HepG2 (cell line): ENCODE data around the gene CTRL. TPM values are rescaled to one million over a fixed set of nuclear protein-coding genes. Genes with fewer than 3 reads are reported as not detected.

Experiments
- SMC3 ChIP-seq: IDR thresholded peaks from 2 replicates; pipeline ENCODE4 v1.6.1; 2011; ENCODE audit warnings: low read length, improper control_type of control experiment
- SP1 ChIP-seq, 2 experiments: fragments of 450-650 bp in 1 of 2; sonication (generic) in 1 of 2; formaldehyde crosslinking in 1 of 2; IDR thresholded peaks; 2 replicates each; pipeline versions ENCODE4 v1.4.0 to v1.6.1; 2016 to 2020; ENCODE audit warnings: missing genetic modification reagents in 1 of 2
- SYNCRIP ChIP-seq: fragments of 200-400 bp; formaldehyde crosslinking; IDR thresholded peaks from 2 replicates; pipeline ENCODE4 v1.6.1; 2018; ENCODE audit warnings: mild to moderate bottlenecking, low read depth, low read length; ENCODE audit not compliant: insufficient read depth
- ZC3H4 ChIP-seq: sonication (generic); formaldehyde crosslinking; IDR thresholded peaks from 2 replicates; pipeline ENCODE4 v1.4.0; 2020; ENCODE audit warnings: missing genetic modification reagents, borderline replicate concordance
- ZNF274 ChIP-seq: sonication (generic); formaldehyde crosslinking; IDR thresholded peaks from 2 replicates; pipeline ENCODE4 v1.5.1; 2020; ENCODE audit warnings: mild to moderate bottlenecking, missing genetic modification reagents
- ZNF547 ChIP-seq: sonication (generic); formaldehyde crosslinking; IDR thresholded peaks from 2 replicates; pipeline ENCODE4 v1.5.1; 2020; ENCODE audit warnings: mild to moderate bottlenecking, missing genetic modification reagents
- ZNF768 ChIP-seq: sonication (generic); formaldehyde crosslinking; IDR thresholded peaks from 2 replicates; pipeline ENCODE4 v1.4.0; 2020; ENCODE audit warnings: missing genetic modification reagents
- polyA plus RNA-seq, 8 experiments: library from polyadenylated mRNA; depleted of rRNA in 3 of 8; stranded (reverse) in 7 of 8; unstranded in 1 of 8; fragments of >200 nt; fragmentation: Illumina TruSeq in 4 of 8; extraction: Trizol in 4 of 8; gene quantifications; 2 replicates each; pipeline versions ENCODE4 v1.2.1 to v1.2.3, GENCODE V29; 2011 to 2016; ENCODE audit warnings: low read depth in 4 of 8, missing spikeins in 1 of 8, mixed read lengths in 1 of 8; ENCODE audit not compliant: insufficient read depth in 1 of 8
- total RNA-seq, 5 experiments: library from RNA; depleted of rRNA; stranded (reverse); fragments of >200 nt; fragmentation: Illumina TruSeq; extraction: Trizol; gene quantifications; 2 replicates each; pipeline ENCODE4 v1.2.3, GENCODE V29; 2016; ENCODE audit warnings: low read depth in 1 of 5
- TF ChIP-seq, protein P1 (sequence below): sonication (generic); formaldehyde crosslinking; IDR thresholded peaks from 2 replicates; pipeline ENCODE4 v1.9.0; 2021; ENCODE audit warnings: missing genetic modification reagents, borderline replicate concordance
- TF ChIP-seq, protein P2 (sequence below): sonication (generic); formaldehyde crosslinking; IDR thresholded peaks from 2 replicates; pipeline ENCODE4 v1.4.0; 2020; ENCODE audit warnings: missing genetic modification reagents, borderline replicate concordance
- TF ChIP-seq, protein P3 (sequence below): sonication (generic); formaldehyde crosslinking; IDR thresholded peaks from 2 replicates; pipeline ENCODE4 v1.4.0; 2020; ENCODE audit warnings: missing genetic modification reagents, borderline replicate concordance
- TF ChIP-seq, protein P4 (sequence below): IDR thresholded peaks from 2 replicates; pipeline ENCODE4 v1.6.1; 2016; ENCODE audit warnings: low read depth, borderline replicate concordance
- TF ChIP-seq, protein P5 (sequence below): sonication (generic); formaldehyde crosslinking; IDR thresholded peaks from 2 replicates; pipeline ENCODE4 v1.8.1; 2022; ENCODE audit warnings: low read depth, mild to moderate bottlenecking, missing genetic modification reagents

Gene CTRL
- total and polyA plus RNA-seq, 2 of the 13 experiments (the other 11 are each of a cell fraction or from before 2014, with no cell fraction given), result 1.9 to 2.7 TPM

DNA sequence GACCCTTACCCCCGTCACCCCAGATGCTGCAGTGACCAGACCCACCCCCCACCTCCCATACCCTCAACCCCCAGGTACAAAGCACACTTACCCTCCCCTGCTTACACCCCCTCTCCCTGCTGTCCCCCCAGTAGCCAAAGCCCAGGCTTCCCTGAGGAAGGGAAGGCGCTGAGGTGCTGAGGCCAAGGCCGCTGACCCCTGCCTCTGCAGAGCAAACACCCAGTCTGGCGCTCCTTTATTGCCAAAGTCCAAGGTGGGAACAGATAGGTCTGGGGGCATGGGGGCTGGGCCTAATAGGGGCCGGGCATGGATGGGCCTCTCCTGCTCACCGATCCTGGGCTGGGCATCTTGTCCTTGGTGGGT, 11.6 kb upstream of the CTRL start (continued):
- TF ChIP-seq, protein P1, sequence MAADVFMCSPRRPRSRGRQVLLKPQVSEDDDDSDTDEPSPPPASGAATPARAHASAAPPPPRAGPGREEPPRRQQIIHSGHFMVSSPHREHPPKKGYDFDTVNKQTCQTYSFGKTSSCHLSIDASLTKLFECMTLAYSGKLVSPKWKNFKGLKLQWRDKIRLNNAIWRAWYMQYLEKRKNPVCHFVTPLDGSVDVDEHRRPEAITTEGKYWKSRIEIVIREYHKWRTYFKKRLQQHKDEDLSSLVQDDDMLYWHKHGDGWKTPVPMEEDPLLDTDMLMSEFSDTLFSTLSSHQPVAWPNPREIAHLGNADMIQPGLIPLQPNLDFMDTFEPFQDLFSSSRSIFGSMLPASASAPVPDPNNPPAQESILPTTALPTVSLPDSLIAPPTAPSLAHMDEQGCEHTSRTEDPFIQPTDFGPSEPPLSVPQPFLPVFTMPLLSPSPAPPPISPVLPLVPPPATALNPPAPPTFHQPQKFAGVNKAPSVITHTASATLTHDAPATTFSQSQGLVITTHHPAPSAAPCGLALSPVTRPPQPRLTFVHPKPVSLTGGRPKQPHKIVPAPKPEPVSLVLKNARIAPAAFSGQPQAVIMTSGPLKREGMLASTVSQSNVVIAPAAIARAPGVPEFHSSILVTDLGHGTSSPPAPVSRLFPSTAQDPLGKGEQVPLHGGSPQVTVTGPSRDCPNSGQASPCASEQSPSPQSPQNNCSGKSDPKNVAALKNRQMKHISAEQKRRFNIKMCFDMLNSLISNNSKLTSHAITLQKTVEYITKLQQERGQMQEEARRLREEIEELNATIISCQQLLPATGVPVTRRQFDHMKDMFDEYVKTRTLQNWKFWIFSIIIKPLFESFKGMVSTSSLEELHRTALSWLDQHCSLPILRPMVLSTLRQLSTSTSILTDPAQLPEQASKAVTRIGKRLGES (CRISPR knock-in tag), result no peak
- TF ChIP-seq, protein P2, sequence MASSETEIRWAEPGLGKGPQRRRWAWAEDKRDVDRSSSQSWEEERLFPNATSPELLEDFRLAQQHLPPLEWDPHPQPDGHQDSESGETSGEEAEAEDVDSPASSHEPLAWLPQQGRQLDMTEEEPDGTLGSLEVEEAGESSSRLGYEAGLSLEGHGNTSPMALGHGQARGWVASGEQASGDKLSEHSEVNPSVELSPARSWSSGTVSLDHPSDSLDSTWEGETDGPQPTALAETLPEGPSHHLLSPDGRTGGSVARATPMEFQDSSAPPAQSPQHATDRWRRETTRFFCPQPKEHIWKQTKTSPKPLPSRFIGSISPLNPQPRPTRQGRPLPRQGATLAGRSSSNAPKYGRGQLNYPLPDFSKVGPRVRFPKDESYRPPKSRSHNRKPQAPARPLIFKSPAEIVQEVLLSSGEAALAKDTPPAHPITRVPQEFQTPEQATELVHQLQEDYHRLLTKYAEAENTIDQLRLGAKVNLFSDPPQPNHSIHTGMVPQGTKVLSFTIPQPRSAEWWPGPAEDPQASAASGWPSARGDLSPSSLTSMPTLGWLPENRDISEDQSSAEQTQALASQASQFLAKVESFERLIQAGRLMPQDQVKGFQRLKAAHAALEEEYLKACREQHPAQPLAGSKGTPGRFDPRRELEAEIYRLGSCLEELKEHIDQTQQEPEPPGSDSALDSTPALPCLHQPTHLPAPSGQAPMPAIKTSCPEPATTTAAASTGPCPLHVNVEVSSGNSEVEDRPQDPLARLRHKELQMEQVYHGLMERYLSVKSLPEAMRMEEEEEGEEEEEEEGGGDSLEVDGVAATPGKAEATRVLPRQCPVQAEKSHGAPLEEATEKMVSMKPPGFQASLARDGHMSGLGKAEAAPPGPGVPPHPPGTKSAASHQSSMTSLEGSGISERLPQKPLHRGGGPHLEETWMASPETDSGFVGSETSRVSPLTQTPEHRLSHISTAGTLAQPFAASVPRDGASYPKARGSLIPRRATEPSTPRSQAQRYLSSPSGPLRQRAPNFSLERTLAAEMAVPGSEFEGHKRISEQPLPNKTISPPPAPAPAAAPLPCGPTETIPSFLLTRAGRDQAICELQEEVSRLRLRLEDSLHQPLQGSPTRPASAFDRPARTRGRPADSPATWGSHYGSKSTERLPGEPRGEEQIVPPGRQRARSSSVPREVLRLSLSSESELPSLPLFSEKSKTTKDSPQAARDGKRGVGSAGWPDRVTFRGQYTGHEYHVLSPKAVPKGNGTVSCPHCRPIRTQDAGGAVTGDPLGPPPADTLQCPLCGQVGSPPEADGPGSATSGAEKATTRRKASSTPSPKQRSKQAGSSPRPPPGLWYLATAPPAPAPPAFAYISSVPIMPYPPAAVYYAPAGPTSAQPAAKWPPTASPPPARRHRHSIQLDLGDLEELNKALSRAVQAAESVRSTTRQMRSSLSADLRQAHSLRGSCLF (CRISPR knock-in tag), result no peak
- TF ChIP-seq SMC3, result 0 out of 2 replicates have a peak, but pooled peaks have one; percentile 0
- no peak for TF ChIP-seq ZNF274 (CRISPR knock-in tag)
- TF ChIP-seq, protein P3, sequence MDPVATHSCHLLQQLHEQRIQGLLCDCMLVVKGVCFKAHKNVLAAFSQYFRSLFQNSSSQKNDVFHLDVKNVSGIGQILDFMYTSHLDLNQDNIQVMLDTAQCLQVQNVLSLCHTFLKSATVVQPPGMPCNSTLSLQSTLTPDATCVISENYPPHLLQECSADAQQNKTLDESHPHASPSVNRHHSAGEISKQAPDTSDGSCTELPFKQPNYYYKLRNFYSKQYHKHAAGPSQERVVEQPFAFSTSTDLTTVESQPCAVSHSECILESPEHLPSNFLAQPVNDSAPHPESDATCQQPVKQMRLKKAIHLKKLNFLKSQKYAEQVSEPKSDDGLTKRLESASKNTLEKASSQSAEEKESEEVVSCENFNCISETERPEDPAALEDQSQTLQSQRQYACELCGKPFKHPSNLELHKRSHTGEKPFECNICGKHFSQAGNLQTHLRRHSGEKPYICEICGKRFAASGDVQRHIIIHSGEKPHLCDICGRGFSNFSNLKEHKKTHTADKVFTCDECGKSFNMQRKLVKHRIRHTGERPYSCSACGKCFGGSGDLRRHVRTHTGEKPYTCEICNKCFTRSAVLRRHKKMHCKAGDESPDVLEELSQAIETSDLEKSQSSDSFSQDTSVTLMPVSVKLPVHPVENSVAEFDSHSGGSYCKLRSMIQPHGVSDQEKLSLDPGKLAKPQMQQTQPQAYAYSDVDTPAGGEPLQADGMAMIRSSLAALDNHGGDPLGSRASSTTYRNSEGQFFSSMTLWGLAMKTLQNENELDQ, result no peak
- TF ChIP-seq ZNF547, result no peak
- TF ChIP-seq SP1 (IDR thresholded peaks at IDR 0.05), result no peak
- TF ChIP-seq SP1 (CRISPR knock-in tag; IDR thresholded peaks at IDR 0.05), result no peak; the same call in 1 of the 2 replicates
- TF ChIP-seq, protein P4, sequence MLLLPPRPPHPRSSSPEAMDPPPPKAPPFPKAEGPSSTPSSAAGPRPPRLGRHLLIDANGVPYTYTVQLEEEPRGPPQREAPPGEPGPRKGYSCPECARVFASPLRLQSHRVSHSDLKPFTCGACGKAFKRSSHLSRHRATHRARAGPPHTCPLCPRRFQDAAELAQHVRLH (CRISPR knock-in tag), result no peak
- no peak for TF ChIP-seq ZC3H4 (CRISPR knock-in tag)
- TF ChIP-seq, protein P5, sequence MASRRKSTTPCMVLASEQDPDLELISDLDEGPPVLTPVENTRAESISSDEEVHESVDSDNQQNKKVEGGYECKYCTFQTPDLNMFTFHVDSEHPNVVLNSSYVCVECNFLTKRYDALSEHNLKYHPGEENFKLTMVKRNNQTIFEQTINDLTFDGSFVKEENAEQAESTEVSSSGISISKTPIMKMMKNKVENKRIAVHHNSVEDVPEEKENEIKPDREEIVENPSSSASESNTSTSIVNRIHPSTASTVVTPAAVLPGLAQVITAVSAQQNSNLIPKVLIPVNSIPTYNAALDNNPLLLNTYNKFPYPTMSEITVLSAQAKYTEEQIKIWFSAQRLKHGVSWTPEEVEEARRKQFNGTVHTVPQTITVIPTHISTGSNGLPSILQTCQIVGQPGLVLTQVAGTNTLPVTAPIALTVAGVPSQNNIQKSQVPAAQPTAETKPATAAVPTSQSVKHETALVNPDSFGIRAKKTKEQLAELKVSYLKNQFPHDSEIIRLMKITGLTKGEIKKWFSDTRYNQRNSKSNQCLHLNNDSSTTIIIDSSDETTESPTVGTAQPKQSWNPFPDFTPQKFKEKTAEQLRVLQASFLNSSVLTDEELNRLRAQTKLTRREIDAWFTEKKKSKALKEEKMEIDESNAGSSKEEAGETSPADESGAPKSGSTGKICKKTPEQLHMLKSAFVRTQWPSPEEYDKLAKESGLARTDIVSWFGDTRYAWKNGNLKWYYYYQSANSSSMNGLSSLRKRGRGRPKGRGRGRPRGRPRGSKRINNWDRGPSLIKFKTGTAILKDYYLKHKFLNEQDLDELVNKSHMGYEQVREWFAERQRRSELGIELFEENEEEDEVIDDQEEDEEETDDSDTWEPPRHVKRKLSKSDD, result no peak; the same call in 1 of the 2 replicates
- TF ChIP-seq SYNCRIP, result no peak
- TF ChIP-seq ZNF768 (CRISPR knock-in tag), result no peak
